Measurements from ENCODE around the gene ROR2.

Gene ROR2

GRCh38 chr9:91516081-91516480, 433.9 kb downstream of the ROR2 start:
- Histone ChIP-seq H2AFZ (ENCODE audit: low read depth, low read length) (no peak overlapping the region), H3K4me3 (ENCODE audit: low read length) (no peak overlapping the region), H3K27me3 (ENCODE audit: insufficient read depth, low read length) (peaks cover 2% of the 10 kb centered on the region), H3K36me3 (ENCODE audit: insufficient read depth, low read length) (no peaks in the 10 kb centered on the region), H3K4me1 (ENCODE audit: insufficient read depth, low read length) (no peaks in the 10 kb centered on the region), H3K9me3 (ENCODE audit: low read length) (no peaks in the 10 kb centered on the region)

- Histone ChIP-seq H3K9me3 (ENCODE audit: low read length) (no peaks in the 10 kb centered on the region), H2AFZ (ENCODE audit: low read depth, low read length) (no peak overlapping the region), H3K4me1 (ENCODE audit: insufficient read depth, low read length) (no peaks in the 10 kb centered on the region), H3K36me3 (ENCODE audit: insufficient read depth, low read length) (no peaks in the 10 kb centered on the region), H3K27me3 (ENCODE audit: insufficient read depth, low read length) (peaks cover 2% of the 10 kb centered on the region), H3K4me3 (ENCODE audit: low read length) (no peak overlapping the region)
Observed at GRCh38 chr9:91515074-91515687, 434.8 kb downstream of the ROR2 start.
